Bronchial epithelial cell (primary cell): ENCODE results near the gene ENTR1. TPM values are rescaled to one million over a fixed set of nuclear protein-coding genes. Genes with fewer than 3 reads are reported as not detected.

Experiments
- DNase-seq: peaks from one replicate; pipeline ENCODE4 v3.0.0-alpha.2; 2010; ENCODE audit warnings: low read depth
- FAIRE-seq: peaks from 2 replicates; lab custom pipeline; 2011; peaks lifted over from hg19 to GRCh38; lab: Jason Lieb, UNC
- H3K27me3 ChIP-seq: 2 replicates; pipeline ENCODE4 v1.5.1; 2011; ENCODE audit warnings: low read length; ENCODE audit not compliant: control insufficient read depth, insufficient read depth
- H3K36me3 ChIP-seq: 2 replicates; pipeline ENCODE4 v1.5.1; 2011; ENCODE audit warnings: low read length; ENCODE audit not compliant: control insufficient read depth, insufficient read depth
- H3K4me3 ChIP-seq: 2 replicates; pipeline ENCODE4 v1.5.1; 2011; ENCODE audit warnings: mild to moderate bottlenecking, low read depth, low read length, control low read depth
- total RNA-seq: library from RNA; depleted of rRNA; stranded (reverse); fragments of >200 nt; gene quantifications from 2 replicates; pipeline ENCODE4 v1.2.1, GENCODE V29; 2014
- TF ChIP-seq, protein P1 (sequence below): IDR thresholded peaks from 2 replicates; pipeline ENCODE4 v1.5.1; 2011; ENCODE audit warnings: mild to moderate bottlenecking, moderate library complexity, low read length, control low read depth, inconsistent platforms; ENCODE audit not compliant: insufficient read depth, severe bottlenecking

ENTR1 gene
- total RNA-seq, 1 donor from 2014 or later, result 89.0 TPM

DNA sequence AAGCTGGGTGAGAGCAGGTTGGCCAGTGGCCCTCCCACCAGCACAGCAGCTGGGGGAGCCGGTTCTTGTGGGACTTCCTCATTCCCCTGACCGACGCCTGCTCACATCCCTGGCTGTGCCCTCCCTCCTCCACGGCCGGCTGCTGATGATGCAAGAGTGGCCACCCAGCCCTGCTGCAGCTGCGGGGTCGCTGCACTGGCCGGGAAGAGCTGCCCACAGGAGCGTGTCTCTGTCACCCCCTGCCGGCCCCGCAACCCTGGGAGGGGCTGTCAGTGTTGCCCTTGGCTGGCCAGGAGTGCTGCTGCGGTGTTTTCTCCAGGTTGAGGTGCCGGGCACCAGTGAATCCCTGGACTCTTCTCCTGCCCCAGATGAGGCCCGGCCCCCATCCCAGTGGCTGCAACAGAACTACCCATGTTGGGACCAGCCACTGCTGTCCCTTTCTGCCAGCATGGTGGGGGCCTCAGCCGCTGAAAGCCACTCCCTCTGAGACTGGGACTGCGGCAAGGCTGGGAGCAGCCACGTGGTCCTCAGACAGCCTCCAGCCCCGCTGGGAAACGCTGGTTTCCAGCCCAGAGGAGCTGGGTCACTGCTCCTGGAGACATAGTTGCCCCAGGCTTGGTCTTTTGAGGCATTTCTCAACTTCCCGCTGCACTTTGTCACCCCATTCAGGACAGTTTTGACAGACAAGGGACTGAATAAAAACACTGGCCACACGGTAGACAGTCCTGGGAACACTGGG lies 37.7 kb downstream of the ENTR1 start:
- FAIRE-seq (no peak), DNase-seq (peak; percentile 36)
- H3K36me3 ChIP-seq, result peaks cover 6% of the 10 kb centered on the region
- TF ChIP-seq, protein P1, sequence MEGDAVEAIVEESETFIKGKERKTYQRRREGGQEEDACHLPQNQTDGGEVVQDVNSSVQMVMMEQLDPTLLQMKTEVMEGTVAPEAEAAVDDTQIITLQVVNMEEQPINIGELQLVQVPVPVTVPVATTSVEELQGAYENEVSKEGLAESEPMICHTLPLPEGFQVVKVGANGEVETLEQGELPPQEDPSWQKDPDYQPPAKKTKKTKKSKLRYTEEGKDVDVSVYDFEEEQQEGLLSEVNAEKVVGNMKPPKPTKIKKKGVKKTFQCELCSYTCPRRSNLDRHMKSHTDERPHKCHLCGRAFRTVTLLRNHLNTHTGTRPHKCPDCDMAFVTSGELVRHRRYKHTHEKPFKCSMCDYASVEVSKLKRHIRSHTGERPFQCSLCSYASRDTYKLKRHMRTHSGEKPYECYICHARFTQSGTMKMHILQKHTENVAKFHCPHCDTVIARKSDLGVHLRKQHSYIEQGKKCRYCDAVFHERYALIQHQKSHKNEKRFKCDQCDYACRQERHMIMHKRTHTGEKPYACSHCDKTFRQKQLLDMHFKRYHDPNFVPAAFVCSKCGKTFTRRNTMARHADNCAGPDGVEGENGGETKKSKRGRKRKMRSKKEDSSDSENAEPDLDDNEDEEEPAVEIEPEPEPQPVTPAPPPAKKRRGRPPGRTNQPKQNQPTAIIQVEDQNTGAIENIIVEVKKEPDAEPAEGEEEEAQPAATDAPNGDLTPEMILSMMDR, result no peak
- no peaks in the 10 kb centered on the region for H3K27me3 ChIP-seq
- no peak overlapping the region for H3K4me3 ChIP-seq

DNA sequence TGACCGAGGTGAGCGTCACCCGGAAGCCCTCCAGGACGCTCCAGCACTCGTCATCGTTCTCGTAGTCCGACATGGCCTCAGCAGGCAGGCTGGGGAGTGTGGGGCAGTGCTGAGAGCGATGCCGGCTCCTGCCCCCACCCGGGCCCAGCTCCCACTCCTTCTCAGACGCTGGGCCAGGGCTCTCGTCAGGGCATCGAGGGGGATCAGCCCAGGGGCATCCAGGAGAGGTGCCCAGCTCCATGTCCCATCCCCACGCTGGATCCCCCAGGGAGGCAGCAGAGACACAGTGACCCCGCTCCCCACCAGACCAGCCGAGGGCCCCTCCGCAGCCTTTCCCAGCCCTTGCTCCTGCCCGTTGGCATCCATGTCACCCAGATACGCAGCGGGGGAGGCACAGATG lies 38.4 kb downstream of the ENTR1 start:
- no peak for DNase-seq
- TF ChIP-seq, protein P1, result no peak
- FAIRE-seq, result no peak
- H3K36me3 ChIP-seq, result peaks cover 4% of the 10 kb centered on the region
- no peak overlapping the region for H3K4me3 ChIP-seq
- no peaks in the 10 kb centered on the region for H3K27me3 ChIP-seq

DNA sequence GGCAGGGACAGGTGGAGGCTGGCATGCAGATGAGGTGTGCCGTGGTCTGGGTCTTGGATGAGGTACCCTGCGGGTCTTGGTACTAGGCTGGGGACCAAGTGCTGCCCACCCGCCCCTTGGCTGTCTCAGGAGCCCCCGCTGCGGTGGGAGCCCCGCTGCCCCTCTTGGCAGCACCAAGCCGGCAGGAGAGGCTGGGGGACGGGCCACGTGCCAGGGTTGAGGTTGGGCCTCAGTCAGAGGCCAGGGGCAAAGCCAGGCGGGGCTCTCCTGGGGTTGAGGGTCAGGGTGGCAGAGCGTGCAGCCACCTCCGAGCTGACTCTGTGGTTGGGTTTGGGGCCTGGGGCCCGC lies 38.9 kb downstream of the ENTR1 start:
- no peak for DNase-seq
- peaks cover 4% of the 10 kb centered on the region for H3K36me3 ChIP-seq
- TF ChIP-seq, protein P1, result no peak
- no peak overlapping the region for H3K4me3 ChIP-seq
- no peaks in the 10 kb centered on the region for H3K27me3 ChIP-seq
- FAIRE-seq, result no peak

DNA sequence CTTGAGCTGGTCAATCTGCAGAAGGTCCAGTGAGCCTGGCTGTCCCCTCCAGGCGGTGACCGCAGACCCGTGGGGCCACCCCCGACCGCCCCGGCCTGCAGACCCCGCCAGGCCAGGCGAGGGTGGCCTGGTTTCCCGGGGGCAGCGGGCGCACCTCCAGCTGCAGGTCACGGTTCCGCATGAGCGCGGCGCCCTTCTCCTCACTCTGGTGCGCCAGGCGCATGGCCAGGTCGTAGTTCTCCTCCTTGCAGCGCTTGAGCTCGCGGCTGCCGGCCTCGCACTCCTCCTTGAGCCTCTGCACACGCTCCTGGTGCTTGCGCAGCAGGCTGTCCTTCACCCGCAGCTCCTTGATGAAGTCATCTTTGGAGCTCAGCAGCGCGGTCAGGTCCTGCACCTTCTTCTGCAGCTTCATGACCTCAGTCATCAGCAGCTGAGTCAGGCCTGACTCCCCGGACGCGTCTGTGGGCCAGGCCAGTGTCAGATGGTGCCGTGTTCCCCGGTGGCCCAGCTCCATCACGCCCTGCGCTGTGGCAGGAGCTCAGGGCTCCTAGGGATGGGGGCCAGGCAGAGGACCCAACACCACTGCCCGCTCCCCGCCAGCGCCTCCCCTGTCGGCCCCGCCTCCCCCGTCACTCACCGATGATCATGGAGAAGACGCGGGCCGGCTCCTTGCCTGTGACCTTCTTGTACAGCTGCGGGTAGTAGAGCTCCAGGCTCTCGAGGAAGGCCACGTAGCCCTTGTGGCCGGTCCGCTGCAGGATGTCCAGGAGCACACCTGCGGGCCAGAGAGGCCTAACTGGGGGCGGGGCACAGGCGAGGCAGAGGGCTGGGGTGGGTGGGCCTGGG lies 39.5 kb downstream of the ENTR1 start:
- H3K4me3 ChIP-seq, result no peak overlapping the region
- FAIRE-seq (no peak), DNase-seq (no peak)
- TF ChIP-seq, protein P1, result no peak
- H3K36me3 ChIP-seq, result peaks cover 2% of the 10 kb centered on the region
- no peaks in the 10 kb centered on the region for H3K27me3 ChIP-seq

GRCh38 chr9:136370037-136370436 lies 40.4 kb downstream of the ENTR1 start:
- FAIRE-seq (no peak), DNase-seq (no peak)
- Histone ChIP-seq H3K27me3 (no peaks in the 10 kb centered on the region), H3K36me3 (no peaks in the 10 kb centered on the region), H3K4me3 (no peak overlapping the region)
- TF ChIP-seq, protein P1, result no peak
